ENCODE measurements around the gene MSI2. TPM values are rescaled to one million over a fixed set of nuclear protein-coding genes. Genes with fewer than 3 reads are reported as not detected.

Gene MSI2
- total RNA-seq, 1 donor from 2014 or later: 110 TPM

DNA sequence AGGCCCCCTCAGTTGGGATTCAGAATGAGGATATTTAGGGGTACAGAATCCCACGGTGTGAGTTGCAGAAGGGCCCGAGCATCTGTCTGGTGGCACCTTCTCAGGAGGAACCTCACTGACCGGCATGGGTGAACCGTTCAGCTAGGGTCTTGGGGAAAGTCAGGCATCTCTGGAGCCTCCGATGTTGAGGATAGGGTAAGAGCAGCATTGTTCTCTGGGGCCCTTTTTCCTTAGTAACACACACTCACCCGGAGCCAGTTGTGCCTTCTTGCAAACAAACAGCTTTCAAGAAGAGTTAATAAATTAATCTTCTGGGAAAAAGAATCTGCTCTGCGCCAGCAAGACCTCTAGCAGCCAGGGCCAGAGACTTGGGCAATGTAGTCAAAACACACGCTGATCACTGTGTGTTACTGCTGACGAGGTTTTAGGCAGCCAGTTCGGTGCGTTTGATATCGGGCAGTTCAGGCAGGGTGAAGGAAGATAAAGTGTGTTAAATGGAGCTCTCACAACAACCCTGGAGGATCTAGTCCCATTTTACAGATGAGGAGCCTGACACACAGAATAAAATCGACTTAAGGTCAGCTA, 48.9 kb downstream of the MSI2 start:
- no peak for ATAC-seq (ENCODE audit: poor library complexity)
- intact Hi-C loops (cut with DNase I): no loop called here

DNA sequence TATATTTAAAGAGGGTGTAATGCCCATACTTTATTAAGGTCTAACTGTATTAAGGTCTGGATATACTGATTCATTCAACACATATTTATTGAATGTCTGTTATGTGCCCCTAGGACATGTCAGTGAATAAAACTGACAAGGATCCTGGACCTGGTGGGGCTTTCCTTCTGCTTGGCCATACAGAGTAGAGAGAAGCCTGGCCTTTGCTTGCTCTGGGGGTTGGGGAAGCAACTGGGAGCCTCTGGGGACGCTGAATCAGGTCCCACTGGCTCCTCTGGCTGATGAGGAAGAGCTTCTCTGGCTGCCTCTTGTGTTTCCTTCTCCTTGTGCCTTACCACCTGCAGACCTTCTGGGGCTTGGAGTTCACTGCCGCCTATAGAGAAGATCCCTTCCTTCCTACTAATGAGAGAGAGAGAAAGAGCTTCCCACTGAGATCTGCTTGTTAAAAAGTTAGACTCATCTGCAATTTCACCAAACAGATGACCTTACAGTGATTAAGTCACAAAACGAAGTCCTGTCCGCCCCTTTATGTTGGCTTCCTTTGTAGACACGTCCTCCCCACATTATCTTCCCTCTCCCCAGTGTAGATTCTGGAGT, 49.7 kb downstream of the MSI2 start:
- intact Hi-C loops (cut with DNase I): no loop called here
- ATAC-seq (ENCODE audit: poor library complexity): no peak
- no peak for DNase-seq

More for the DNA sequence above, 48.9 kb downstream of the MSI2 start:
- no peak for DNase-seq

- DNase-seq: no peak
- ATAC-seq (ENCODE audit: poor library complexity): no peak
- intact Hi-C loops (cut with DNase I): no loop called here
Observed at GRCh38 chr17:57308543-57309186, 52.3 kb downstream of the MSI2 start.

- DNase-seq (no peak), ATAC-seq (ENCODE audit: poor library complexity) (no peak)
- intact Hi-C loops (cut with DNase I): no loop called here
Observed at GRCh38 chr17:57309479-57309878, 53.2 kb downstream of the MSI2 start.

GRCh38 chr17:57311281-57312216, 55.2 kb downstream of the MSI2 start:
- no peak for ATAC-seq (ENCODE audit: poor library complexity)

GRCh38 chr17:57312242-57312641, 55.9 kb downstream of the MSI2 start:
- DNase-seq (no peak), ATAC-seq (ENCODE audit: poor library complexity) (no peak)
- intact Hi-C loops (cut with DNase I): no loop called here

More at GRCh38 chr17:57311281-57312216, 55.2 kb downstream of the MSI2 start:
- DNase-seq: no peak
- intact Hi-C loops (cut with DNase I): no loop called here

- no peak for DNase-seq
- no peak for ATAC-seq (ENCODE audit: poor library complexity)
- intact Hi-C loops (cut with DNase I): no loop called here
Observed at GRCh38 chr17:57313097-57313835, 56.9 kb downstream of the MSI2 start.

GRCh38 chr17:57315061-57316015, 59.0 kb downstream of the MSI2 start:
- intact Hi-C loops (cut with DNase I): no loop called here
- DNase-seq (no peak), ATAC-seq (ENCODE audit: poor library complexity) (no peak)

- intact Hi-C loops (cut with DNase I): no loop called here
- DNase-seq (no peak), ATAC-seq (ENCODE audit: poor library complexity) (no peak)
Observed at GRCh38 chr17:57316361-57316760, 60.0 kb downstream of the MSI2 start.

- DNase-seq (no peak), ATAC-seq (ENCODE audit: poor library complexity) (no peak)
- intact Hi-C loops (cut with DNase I): no loop called here
Observed at GRCh38 chr17:57317079-57317478, 60.8 kb downstream of the MSI2 start.

DNA sequence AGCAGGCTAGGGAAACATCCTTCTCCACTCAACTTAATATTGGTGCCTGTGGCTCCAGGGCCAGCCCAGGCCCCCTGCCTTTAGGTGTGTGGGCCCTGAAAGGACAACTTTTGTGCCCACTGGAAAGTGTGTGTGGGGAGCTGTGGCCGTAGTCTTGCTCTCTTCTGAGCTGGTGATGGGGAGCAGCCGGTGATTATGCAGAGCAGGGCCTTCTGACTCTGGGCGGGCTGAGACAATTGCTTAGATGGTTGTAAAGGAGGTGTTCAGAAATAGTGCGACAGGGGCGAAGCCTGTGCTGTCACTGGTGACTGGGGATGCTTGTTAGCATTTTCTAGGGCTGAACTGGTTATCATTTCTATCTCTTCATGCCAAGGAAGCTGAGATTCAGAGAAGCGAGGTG, 62.6 kb downstream of the MSI2 start:
- ATAC-seq (ENCODE audit: poor library complexity): no peak
- intact Hi-C loops (cut with DNase I): no loop called here
- no peak for DNase-seq

DNA sequence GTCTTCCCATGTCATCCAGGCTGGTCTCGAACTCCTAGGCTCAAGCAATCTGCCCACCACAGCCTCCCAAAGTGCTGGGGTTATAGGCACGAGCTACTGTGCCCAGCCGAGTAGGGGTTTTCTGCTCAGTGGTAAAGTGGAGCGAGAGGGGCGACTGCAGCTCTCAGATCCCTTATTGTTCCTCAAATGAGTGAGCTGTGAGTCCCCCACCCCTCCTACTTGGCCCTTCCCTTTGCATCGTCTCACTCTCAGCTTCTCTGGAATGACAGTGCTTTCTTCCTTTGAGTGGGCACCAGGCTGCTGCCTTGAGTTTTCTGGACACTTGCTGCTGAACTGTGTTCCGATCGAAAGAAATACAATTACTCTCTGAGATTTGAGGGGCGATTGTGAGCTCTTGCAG, 63.5 kb downstream of the MSI2 start:
- intact Hi-C loops (cut with DNase I): no loop called here
- ATAC-seq (ENCODE audit: poor library complexity) (no peak), DNase-seq (no peak)

- intact Hi-C loops (cut with DNase I): no loop called here
- no peak for DNase-seq
Observed at GRCh38 chr17:57323391-57323790, 67.1 kb downstream of the MSI2 start.

GRCh38 chr17:57324060-57324459, 67.7 kb downstream of the MSI2 start:
- DNase-seq (no peak), ATAC-seq (ENCODE audit: poor library complexity) (no peak)
- intact Hi-C loops (cut with DNase I): no loop called here

More at GRCh38 chr17:57323391-57323790, 67.1 kb downstream of the MSI2 start:
- no peak for ATAC-seq (ENCODE audit: poor library complexity)

DNA sequence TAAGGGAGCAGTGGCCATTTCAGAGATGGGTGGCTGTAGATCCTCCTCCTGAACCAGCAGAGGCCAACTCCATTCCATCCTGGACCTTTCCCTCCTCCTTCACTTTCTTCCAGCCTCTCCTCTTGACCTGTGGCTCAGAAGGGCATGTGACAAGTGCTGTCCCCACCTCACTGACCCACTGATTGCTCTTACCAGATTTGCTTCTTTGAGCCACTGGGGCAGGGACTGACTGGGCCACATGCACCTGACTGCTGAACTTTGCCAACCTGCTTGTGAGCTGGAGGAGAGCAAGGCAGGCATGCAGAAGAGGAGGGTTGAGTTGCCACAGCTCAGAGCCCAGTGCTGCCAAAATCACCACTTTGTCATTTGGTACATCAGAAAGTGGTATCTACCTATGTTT, 68.3 kb downstream of the MSI2 start:
- DNase-seq (no peak), ATAC-seq (ENCODE audit: poor library complexity) (no peak)
- intact Hi-C loops (cut with DNase I): no loop called here

DNA sequence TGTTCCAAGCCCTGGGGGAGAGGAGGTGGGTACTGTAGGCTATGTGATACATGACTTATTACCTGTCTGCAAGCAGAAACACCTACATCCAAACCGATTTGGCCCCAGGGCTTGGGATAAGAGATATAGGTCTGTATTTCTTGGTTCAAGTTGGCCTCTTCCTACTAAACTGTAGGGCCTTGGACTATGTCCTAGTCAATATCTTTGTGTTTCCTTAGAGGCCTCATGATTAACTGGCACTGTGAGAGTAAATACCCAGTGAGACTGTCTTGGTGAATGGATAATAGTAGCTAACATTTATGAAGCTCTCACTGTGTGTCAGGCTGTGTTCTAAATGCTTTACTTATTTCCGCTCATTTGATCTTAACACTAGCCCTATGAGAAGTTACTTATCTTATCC, 70.0 kb downstream of the MSI2 start:
- DNase-seq (no peak), ATAC-seq (ENCODE audit: poor library complexity) (no peak)
- intact Hi-C loops (cut with DNase I): no loop called here

GRCh38 chr17:57326764-57327163, 70.4 kb downstream of the MSI2 start:
- intact Hi-C loops (cut with DNase I): no loop called here
- ATAC-seq (ENCODE audit: poor library complexity): no peak
- no peak for DNase-seq

Data from Right ventricle myocardium superior (tissue), 1 donor.